GM18502 (cell line): ENCODE data around the gene ZMYND12.
"Not testable (repeated sequence)": the region's sequence is repeated elsewhere in the genome, so short reads cannot be mapped to it uniquely, and the experiment has no call there.

Experiments used
- ATAC-seq: cut with Tn5 transposase; IDR thresholded peaks from one replicate; pipeline ENCODE4 v1.9.1; 2021; ENCODE audit warnings: mild to moderate bottlenecking; ENCODE audit not compliant: unreplicated experiment, poor library complexity

The ZMYND12 gene, protein sequence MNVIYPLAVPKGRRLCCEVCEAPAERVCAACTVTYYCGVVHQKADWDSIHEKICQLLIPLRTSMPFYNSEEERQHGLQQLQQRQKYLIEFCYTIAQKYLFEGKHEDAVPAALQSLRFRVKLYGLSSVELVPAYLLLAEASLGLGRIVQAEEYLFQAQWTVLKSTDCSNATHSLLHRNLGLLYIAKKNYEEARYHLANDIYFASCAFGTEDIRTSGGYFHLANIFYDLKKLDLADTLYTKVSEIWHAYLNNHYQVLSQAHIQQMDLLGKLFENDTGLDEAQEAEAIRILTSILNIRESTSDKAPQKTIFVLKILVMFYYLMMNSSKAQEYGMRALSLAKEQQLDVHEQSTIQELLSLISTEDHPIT

DNA sequence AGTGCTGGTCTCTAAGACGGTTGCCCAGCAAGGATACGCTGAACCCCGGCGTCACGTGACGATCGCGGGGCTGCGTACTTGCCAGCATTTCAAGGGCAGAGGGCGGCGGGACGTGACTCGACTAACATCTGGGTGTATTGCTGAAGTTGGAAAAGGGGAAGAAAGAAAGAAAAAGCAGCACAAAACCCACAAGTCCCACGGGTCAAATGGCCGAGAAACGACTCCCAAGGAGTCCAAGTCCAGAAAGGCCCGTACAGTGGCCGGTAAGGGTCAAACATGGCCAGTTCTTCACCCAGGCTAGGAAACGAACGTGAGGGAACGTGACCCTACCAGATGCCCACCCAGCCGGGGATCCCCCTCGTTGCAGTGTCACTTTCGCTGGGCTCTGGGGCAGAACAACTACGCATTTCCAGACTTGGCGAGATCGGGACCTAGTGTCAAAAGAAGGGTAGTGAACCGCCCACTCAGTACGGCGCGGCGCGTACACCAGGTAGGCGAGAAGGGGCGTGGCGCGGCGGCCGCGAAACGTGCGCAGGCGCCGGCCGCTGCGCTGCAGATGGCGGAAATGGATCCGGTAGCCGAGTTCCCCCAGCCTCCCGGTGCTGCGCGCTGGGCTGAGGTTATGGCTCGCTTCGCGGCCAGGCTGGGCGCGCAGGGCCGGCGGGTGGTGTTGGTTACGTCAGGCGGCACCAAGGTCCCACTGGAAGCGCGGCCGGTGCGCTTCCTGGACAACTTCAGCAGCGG is at the start of gene ZMYND12, which contains the start of gene PPCS:
Gene ZMYND12, minus strand, starts transcription at position 13 of the 744 bp plus-strand sequence. CDS start 25 bp downstream, outside the sequence.
Gene PPCS, plus strand, starts transcription at position 534 of the 744 bp plus-strand sequence. Its CDS starts 23 bp downstream, at position 557.
- ATAC-seq = peak; percentile 86

DNA sequence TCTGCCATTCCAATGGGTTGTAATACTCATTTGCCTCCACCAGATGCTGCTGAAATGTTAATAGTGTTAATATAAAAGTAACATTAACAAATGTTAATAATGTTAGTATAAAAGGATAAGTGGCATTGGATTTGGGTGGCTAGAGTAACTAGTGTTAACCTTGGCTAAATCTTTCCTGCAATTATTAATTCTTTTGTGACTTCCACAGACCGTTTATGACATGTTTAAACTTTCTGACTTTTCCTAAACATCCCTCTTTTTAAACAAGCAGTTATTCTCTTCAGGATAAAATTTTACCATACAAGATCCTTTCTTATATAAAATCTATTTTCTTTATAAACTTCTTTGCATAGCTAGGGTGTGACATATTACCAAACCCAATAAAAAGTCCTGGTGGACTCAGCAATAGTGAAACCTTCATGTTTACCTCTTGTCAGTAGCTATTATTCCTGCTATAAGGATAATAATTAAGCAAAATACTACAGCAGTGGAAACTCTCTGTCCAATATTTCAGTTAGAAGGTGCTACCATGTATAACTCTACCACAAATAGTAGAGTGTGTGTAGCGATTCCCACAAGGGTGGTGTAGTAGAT is 48.8 kb upstream of the ZMYND12 start:
- no peak for ATAC-seq

DNA sequence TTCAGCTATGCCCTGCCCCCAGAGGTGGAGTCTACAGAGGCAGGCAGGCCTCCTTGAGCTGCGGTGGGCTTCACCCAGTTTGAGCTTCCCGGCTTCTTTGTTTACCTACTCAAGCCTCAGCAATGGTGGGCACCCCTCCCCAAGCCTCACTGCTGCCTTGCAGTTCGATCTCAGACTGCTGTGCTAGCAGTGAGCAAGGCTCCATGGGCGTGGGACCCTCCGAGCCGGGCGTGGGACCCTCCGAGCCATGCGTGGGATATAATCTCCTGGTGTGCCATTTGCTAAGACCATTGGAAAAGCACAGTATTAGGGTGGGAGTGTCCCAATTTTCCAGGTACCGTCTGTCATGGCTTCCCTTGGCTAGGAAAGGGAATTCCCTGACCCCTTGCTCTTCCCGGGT is 46.2 kb upstream of the ZMYND12 start:
- ATAC-seq = not testable (repeated sequence)

DNA sequence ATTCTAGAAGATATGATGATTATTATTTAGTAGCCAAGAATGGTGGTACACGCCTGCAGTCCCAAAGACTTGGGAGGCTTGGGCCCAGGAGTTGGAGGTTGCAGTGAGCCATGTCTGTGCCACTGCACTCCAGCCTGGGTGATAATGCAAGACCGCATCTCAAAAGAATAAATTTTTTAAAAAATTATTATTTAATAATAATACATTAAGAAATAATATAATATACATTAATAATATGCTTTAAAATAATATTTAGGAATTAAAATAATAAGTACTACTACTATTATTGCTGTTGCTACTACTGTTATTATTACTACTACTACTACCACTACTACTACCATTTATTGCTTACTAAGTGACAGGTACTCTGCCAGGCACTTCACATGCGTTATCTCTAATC is 34.4 kb upstream of the ZMYND12 start:
- no peak for ATAC-seq

DNA sequence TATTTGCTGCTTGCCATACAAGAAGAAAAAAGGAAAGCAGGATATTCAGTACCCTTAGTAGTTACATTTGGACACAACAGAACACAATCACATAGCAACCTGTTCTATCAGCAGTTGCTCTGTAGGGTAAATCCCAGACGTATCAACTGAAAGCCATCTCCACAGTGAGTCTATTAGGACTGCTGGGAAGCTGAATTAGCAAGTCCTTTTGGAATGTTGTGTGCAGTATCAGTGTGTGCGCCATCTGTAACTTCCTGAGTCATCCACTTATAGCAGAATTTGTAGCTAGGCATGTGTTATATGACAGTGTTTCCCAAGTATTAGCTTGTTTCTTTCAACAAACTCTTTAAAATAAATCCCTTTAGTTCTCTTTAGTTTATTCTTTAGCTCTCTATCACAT is 28.6 kb upstream of the ZMYND12 start:
- ATAC-seq = no peak

DNA sequence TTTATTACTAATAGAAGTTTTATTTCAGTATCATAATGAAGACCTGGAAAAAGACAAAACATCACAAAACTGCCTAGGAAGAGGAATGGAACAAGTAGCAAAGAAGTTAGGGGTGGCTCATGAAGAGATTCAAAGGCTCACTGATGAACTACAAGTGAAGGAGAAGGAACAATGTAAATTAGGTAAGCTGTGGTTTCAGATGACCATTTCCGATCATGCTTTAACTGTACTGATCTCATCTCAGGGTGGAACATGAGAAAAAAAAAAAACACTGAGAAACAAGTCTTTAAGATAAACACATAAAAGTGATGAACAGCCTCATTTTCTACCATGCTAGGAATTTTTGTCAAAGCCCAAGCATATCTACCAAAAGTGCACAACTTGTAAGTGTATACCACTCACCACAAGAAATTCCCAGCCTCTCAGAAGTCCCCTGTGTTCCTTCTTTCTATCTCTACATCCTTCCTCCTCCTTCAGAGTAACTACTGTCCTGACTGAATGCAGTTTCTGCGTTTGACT is 26.9 kb upstream of the ZMYND12 start:
- no peak for ATAC-seq

DNA sequence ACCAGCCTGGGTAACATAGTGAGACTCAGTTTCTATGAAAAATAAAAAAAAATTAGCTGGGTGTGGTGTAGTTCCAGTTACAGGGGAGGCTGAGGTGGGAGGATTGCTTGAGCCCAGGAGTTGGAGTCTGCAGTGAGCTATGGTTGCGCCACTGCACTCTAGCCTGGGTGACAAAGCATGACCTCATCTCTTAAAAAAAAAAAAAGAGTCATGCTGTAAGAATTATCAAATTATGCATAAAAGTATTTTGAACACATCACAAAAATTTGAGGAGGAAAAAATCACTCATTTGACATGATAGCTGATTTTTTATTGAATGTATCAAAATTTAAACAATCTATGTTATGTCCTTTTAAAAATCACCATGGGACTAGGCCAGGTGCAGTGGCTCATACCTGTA is 25.1 kb upstream of the ZMYND12 start:
- no peak for ATAC-seq

DNA sequence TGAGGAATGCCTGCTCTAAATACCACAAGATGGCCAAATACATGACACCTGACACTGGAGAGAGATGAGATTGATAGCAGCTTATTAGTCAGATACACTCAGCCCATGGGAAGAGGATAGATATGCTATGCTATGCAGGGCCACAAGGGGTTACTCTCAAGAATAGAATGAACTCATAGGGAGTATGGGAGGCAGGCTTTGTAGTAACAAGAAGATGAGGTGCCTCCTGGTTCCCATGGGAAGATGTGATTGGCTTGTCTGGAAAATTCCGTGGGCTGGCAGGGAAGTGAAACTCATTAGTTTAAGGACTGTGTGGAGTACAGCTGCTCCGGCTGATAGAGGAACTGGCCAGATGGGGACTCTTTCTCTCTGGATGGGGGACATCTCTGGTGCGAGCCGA is 23.8 kb upstream of the ZMYND12 start:
- ATAC-seq = no peak

DNA sequence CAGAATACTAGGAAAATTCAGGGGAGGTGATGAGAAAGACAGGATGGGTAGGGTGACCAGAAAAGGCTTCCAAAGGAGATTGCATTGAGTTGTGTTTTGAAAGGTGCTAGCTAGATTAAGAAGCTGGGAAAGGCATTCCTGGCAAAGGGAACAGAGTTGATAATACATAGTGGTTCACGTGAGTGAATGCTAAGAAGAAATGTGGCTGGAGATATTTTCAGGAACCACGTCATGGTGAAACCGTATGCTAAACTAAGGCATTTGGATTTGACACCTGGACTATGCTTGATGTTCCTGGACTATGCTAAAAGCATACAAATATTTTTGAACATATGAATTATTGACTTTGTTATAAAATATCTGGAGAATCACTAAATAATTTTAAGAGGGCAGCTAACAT is 22.0 kb upstream of the ZMYND12 start:
- no peak for ATAC-seq

DNA sequence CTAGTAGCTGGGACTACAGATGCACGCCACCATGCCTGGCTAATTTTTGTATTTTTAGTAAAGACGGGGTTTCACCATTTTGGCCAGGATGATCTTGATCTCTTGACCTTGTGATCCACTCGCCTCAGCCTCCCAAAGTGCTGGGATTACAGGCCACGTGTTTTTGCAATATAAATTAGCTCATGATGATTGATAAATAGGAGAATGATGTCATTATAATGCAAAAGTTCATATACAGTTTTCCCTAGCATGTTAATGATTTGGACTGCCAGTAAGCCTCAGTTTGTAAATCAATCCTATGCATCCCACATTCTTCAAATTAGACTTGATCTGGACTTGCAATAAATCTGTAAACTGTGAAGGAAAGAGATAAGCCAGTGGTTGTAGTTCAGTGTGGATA is 21.5 kb upstream of the ZMYND12 start:
- ATAC-seq = not testable (repeated sequence)

DNA sequence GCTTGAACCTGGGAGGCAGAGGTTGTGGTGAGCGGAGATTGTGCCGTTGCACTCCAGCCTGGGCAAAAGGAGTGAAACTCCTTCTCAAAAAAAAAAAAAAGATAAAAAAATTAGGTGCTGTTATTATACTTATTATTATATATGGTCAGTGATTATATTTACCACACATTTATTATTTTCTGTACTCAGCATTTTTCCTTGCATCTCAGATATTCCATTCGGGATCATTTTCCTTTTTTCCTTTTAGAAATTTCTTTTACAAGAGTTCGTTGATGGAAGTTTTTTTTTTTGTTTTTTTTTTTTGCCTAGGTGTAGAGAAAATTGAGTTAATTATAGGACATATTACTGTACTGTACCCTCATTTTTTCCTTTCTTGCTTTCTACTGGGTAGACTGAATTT is 20.8 kb upstream of the ZMYND12 start:
- ATAC-seq = no peak

DNA sequence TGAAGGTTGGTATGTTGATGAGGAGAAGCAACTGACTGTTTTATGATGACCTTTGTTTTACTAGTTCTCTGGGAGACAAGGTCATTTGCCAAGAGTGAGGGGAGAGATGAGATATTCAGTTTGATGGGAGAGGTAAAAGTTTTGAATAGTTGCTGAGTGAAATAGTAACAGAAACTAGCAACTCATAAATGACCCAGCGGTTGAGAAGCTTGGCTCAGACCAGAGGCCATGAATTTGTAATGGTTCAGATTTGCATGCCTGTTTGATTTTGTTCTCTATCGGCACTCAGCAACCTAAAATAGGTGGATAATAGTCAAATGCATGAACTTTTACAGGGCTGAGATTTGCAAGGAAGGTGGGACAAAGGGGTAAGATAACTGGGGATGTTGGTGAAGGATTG is 13.9 kb upstream of the ZMYND12 start:
- no peak for ATAC-seq

DNA sequence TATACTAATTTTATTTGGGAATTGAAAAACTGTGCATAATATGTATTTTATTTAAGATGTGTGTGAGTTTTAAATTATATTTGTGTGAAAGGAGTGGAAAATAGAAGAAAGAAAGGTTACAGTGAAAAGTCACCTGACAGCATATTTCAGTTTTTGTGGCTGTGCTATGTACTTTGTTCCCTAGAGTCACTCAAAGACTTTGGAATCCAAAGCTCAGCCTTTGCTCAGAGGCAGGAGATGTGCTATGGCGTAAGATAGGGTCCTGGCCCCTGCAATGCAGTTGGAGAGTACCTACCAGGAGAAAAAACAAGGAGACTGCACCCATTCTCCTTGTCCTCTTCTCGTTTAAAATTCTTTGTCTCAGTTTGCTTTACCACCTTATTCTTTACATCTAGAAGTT is 10.2 kb upstream of the ZMYND12 start:
- no peak for ATAC-seq

DNA sequence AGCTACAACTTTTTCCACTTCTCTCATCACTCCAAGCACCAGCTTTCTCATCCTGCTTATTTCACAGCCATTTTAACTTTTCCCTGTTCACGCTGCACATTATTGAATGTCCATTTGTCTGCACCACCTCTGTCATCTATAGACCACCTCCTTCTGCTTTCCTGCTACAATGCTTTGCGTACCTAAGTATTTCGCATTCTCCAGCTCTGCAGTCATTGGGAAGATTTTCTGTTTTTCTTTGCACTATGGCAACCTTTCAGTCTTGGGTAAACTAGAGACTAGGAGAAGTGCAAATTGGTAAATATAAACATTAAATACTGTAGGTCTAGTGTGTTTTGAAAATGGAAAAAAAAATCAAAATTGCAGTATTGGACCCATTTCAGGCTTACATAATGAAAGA is 8.1 kb upstream of the ZMYND12 start:
- ATAC-seq = no peak

DNA sequence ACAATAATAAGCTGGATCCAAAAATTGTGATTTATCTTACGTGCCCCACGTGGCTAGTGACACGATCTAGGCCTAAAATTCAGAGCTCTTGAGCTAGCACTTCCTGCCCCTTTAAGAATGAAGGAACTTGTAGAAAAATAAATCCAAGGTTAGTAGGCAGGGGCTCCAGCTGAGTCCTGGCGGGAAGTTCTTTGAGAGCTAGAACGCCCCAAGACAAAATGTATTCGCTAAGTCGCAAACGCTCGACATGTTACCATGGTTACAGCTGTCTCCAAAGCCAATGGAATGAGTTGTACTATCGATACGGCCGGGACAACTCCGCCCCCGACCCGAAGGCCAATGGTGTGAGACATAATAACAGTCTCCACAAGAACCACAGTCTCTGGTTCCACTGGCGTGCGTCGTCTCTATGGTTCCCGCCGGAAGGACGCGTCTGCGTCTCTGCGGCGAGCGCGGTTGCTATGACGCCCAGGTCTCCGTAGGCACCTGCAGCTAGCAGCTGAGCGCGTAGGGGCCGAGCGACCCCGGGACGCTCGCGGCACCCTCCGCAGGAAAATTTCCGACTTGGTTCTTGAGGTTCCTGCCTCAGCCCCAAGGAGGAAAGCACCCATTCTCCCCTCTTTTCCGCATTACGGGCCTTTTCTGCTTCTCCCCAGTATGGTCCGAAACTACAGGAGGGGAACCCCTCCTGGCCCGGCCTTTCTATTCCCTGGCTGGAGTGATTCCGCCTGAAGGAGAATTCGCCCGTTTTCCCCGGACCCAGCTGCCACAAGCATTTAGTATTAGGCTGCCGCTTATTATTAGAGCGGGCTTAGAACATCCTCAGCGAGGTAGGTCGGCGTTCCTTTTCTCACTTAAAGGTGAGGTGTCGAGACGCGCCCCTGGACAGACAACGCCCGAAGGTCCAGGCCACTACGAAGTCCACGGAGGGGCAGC is 7.3 kb upstream of the ZMYND12 start, which contains the start of gene CCDC30:
Gene CCDC30, plus strand, starts transcription at position 459 of the 936 bp plus-strand sequence. CDS start 17,266 bp downstream, outside the sequence.
- ATAC-seq = peak; percentile 98

DNA sequence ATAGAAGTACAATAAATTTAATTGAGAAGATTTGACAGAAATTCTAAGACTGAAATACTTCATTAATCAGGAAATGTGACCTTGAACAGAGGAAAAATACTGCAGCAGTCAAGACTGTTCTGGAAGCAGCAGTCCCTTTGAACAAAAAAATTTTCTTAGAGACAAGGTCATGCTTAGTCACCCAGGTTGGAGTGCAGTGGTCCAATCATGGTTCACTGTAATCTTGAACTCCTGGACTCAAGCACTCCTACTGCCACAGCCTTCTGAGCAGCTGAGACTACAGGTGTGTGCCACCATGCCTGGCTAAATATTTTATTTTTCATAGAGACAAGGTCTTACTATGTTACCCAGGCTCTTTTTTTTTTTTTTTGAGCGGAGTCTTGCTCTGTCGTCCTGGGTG is 5.4 kb upstream of the ZMYND12 start:
- ATAC-seq = no peak

DNA sequence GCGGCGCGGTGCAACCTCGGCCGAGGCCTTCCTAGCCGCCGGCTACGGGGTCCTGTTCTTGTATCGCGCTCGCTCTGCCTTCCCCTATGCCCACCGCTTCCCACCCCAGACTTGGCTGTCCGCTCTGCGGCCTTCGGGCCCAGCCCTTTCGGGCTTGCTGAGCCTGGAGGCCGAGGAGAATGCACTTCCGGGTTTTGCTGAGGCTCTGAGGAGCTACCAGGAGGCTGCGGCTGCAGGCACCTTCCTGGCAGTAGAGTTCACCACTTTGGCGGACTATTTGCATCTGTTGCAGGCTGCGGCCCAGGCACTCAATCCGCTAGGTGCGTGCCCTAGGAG is 900 bp upstream of the ZMYND12 start:
- ATAC-seq = peak; percentile 62

DNA sequence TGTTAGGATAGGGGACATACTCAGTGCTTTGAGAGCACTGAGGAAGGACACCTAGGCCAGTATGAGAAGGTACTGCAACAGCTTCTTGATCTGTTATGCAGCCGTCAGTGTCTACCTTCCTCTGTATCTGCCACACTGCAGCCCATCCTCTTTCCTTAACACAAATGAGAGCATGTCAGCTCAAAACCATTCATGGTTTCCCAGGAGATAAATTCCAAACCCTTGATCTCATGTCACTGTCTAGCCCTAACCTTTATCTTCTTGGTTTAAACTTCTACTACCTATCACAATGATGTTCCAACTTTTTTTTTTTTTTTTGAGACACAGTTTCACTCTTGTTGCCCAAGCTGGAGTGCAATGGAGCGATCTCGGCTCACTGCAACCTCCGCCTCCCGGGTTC is 1.4 kb downstream of the ZMYND12 start:
- no peak for ATAC-seq

DNA sequence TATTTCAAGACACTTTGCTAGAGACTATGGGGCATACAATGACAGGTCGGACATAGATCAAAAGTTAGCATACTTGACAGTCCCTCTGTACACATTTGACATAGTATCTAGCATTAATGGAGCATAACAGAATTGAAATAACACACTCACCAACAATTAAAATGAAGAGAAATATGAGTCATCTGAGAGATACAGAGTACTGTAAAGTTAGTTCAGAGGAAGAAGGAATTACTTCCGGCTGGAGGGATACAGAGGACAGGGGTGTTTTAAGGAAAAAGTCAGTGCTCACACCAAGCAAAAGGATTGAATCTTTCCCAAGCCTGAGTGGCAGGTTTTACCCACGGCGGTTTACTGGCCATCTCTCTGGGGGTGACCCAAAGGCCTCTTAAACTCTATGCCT is 2.4 kb downstream of the ZMYND12 start:
- no peak for ATAC-seq

DNA sequence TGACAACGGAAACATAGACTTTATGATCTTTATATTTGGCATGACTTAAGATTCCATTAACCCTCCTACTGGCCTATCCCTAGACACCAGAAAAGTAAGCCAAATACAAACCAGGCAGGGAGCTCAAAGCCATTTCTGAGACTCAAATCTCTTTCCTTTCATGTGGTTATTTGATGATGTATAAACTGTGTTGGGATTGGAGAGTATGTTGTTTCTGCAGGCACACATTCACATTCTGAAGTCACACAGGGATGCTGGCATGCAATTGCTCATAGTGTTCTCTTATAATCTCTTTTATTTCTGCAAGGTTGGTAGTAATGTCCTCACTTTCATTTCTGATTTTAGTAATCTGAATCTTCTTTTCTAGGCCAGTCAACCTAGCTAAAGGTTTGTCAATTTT is 5.8 kb downstream of the ZMYND12 start:
- no peak for ATAC-seq
